Bone marrow (tissue), 2 donors: Measurements from ENCODE around the gene RAMP1.

Experiments used
- DNase-seq, 2 donors: peaks; one replicate each; lab custom pipeline; 2025; lab: John Stamatoyannopoulos, UW

RAMP1 gene

DNA sequence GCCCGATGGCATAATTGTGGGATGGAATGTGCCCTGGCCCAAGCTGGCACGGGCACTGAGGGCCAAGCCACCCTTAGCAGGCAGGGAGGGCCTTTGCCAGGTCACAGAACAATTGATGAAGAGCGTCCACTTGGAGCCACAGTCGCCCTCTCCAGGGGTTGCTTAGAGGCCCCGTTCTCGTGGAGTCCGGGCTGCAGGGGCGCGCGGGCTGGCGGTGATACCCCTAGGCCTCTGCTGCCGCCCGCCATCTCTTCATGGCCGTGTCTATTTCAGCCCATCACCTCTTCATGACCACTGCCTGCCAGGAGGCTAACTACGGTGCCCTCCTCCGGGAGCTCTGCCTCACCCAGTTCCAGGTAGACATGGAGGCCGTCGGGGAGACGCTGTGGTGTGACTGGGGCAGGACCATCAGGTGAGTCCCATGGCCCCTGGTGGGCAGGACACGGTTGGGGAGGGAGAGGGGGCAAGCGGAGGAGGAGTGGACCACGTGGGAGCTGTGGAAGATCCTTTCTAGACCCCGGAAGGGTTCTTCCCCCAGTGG, 17.6 kb downstream of the RAMP1 start:
- DNase-seq, result no peak

DNA sequence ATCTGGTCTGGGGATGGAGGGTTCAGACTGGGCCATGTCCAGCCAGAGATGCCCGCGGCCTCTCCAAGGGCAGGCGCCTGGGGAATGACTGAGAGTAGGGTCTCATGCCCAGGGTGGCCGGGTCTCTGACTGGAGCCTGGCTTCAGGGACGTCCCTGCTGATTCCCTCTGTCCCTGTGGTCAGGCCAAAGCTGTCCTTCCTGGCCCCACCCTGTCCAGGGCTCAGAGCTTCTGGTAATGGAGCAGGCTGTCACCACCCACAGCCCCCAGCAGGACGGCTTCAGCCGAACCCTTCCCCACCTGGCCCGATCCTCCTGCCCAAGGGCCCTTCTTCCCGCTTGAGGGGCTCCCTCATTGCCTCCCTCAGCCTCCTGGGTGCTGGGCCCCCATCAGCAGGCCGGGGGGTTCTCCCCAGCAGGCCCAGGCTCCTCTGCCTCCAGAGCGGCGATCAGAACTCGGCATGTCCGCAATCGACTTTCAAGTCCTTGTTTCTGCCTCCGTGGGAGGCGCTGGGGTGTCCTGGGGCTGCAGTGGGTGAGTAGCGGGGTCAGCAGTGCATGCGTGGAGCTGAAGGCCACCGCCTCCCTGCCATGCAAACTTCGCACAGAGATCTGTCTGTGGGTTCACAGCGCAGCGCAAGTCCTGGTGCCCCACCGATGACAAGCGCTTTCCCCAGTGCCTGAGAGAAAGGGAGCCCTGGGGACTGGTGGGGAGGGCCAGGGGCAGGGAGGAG, 18.3 kb downstream of the RAMP1 start:
- DNase-seq, result no peak

DNA sequence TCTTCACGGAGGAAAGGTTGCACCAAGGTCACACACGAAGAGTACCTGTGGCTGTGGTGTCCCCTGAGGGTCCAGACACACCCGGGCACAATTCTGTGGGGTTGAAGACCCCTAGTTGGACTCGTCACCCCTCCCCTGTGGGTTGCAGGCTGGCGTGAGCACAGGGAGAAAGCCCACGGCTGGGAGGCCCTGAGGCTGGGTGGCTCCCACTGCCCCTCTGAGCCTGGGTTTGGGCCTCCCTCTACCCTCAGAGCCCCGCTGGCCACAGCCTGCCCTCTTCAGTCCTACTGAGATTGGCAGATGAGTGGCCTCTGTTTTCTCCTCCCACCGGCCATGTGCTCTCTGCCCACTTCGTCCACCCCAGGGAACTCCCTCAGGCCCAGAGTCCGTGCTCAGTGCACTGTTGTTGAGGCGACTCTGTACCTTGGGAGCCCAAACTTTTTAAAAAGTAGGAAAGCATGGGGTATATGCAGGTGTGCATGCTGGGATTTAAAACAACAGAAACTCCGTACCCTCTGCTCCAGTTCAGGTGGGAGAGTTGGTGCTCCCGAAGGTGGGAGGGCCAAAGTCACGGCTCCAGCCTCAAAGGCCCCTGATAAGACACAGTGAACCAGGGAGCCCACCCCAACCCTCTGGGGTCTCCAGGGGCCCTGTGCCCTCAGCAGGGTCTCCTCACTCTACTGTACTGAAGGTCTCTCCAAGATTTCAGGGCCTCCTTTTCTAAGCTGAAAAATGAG, 19.1 kb downstream of the RAMP1 start:
- no peak for DNase-seq

DNA sequence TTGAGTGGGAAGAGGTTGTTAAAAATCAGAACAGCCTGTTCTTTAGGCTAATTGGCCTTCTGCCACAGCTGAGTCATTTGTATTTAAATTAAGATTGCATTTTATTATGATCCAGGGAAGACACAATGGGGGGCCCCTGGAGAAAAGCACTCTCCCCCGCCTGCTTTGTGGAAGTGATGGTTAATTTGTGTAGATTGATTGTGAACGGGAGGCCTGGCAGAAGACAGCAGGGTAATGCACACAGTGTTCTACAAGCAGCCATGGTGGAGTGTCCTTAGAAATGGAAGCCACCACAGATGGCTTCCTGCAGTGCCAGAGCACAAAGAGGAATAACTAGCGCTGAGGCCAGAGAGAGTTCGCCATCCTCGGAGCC, 19.6 kb downstream of the RAMP1 start:
- no peak for DNase-seq

DNA sequence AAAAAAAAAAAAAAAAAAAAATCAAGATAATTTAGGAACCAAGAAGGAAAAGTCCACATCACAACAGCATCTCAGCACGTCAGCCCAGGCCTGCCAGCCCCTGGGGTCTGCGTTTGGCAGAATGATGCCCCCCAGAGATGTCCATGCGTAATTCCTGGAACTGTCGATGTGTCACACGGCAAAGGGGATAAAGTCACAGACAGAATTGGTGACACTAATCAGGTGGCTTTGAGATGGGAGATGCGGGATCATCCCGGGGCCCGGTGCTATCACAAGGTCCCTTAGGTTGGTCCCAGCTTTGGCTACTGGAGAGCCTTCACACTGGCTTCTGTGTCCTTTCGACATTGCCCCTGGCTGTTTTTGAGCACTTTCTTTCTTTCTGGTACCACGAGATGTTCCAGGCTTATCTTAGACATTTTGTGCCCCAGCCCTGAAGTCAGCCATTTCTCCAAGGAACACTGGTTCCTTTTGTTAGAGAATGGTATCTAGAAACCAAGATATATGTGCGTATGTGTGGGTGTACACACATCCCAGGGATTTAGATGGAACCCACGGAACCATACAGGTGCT, 20.7 kb downstream of the RAMP1 start:
- DNase-seq, result no peak

DNA sequence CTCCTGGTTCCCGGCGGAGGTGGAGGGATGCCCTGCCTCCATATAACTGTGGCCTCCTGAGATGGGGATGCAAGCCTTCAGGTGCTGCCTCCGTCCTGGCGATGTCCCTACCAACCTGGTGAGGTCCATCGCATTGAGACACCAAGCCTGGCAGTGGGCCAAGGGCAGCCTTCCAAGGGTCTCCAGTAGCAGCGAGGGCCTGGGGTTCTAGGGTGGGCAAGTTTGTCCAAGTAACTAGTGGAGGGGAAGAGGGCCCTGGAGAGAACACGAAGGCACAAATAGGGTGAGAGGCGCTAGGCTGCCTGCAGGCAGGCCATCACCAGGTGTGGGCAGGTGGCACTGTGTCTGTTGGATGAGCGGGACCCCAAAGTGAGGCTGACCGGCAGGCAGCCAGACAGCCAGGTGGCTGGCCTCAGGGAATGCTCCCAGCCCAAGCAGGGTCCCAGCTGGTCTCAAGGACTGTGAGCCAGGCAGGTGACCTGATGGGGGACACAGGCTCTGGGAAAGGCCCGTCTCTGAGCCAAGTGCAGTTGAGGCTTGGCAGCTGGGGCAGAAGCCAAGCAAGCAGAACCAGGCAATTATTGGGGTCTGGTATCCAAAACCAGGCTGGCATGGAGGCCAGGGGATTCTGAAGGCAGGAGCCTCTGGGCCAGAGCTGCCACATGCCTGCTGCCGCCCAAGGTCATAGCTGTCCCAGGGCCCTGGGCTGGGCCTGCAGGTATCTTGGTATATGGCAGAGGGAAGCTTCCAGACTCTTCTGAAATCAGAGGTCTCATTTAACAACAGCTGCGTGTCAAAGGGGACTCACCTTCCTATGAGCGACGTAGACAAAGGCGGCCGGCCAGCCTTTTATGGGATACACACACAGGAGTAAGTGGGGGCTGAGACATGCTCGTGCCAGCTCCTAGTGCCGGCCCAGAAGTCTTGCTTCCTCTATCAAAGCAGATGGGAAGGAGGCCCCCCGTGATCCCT, 23.4 kb downstream of the RAMP1 start:
- DNase-seq, result no peak

DNA sequence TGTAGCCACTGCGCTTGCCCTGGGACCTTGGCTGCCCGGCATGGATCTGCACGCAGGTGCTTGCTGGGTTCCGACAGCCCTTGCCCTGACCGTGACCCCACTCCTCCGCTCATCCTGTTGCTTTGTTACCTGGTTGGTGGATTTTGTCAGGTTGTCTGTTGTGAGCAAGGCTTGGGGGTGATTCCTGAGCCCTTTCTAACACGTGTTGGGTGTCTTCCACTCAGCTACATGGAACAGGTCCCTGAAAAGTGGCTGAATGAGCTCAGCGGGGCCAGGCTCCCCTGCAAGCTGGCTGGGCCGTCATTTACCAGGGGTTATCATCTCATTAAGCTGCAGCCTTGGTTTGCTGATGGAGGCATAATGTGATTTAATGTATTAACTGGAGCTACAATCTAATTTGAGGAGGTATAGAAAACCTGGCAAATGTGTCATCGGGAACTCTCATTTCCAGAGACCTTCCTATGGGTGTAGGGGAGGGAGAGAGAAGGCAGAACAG, 24.6 kb downstream of the RAMP1 start:
- DNase-seq, result no peak

DNA sequence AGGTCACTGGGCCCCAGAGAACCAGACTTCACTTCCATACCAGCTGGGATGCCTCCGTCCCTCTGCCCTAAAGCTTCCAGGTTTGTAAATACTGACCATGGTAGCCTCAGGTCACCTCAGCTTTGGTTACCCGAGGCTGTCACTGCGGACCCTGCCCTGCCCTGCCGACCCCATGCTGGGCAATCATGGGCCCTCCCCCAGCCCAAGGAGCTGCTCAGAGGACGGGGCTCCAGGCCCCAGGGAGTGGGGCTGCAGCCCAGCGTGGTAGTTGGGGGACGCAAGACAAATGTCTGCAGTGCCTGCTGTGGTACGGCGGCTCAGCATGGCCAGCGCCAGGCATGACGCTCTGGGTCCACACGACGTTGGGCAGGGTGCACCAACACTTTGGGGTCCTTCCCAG, 25.3 kb downstream of the RAMP1 start:
- no peak for DNase-seq

DNA sequence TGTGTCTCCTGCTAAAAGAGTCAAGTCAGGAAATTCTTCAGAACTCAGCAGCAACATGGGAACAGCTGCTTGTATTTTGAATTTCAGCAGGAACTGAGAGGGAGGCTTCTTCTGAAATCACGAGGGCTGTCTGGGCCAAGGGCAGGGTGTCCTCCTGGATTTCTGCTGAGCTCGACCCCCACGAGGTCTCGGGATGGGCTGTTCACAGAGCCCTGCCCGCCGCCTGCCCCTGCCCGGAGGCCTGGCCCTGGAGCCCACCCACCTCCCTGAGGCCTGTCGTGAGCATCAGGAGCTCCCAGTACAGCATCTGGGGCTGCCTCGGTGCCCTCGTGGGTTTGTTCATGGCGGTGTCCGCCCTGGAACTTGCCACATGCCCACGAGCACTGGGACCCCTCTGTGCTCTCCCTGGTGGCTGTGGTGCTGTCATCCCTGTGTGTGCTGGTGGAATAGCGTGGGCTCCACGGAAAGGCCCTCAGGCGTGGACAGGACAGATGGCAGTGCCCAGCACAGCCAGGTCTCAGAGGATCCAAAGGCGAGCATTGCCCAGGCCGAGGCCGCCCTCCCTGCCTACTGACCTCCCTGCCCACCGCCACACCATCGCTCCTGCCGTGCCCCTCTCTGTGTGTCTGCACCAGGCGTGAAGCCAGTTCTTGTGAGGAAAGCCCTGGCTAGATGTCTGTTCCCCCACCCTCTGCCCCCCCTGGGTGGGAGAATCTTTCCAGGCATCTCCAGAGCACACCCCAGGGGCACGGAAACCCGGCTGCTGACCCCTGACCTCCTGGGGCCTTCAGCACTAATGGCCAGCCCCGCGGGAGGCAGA, 25.9 kb downstream of the RAMP1 start:
- no peak for DNase-seq

DNA sequence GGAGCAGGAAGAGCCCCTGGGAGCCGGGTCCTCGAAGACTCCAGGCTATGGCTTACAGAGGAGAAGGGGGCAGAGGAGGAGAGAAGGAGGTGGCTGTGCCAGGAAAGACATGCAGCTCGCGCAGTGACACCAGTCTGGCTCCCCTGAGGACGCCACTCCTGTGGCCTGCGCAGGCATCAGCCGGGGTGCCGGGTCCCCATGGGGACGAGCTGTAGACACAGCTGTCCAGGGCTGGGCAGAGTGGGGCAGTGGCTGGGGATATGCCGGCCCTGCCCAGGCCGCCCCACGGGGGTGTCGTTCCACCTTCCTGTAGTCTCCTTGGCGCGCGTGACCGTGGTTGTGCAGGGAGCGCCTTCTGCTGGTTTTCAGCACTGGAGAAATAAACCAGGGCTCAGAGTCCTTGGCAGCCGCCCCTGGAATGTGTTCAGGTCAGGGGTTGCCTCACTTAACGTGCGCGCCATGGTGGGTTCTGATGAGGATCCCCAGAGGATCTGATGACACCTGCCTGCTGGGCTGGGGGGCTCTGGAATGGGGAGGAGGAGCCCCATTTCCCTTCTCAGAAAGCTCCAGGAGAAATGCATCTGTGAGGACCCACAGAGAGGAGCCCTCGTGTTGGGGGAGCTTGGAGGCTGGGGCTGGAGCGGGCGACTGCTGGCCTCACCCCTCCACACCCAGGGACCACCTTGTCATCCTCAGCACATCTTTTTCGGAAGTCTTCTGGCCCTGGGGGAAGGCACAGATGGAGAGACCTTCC, 26.7 kb downstream of the RAMP1 start:
- DNase-seq, result no peak

DNA sequence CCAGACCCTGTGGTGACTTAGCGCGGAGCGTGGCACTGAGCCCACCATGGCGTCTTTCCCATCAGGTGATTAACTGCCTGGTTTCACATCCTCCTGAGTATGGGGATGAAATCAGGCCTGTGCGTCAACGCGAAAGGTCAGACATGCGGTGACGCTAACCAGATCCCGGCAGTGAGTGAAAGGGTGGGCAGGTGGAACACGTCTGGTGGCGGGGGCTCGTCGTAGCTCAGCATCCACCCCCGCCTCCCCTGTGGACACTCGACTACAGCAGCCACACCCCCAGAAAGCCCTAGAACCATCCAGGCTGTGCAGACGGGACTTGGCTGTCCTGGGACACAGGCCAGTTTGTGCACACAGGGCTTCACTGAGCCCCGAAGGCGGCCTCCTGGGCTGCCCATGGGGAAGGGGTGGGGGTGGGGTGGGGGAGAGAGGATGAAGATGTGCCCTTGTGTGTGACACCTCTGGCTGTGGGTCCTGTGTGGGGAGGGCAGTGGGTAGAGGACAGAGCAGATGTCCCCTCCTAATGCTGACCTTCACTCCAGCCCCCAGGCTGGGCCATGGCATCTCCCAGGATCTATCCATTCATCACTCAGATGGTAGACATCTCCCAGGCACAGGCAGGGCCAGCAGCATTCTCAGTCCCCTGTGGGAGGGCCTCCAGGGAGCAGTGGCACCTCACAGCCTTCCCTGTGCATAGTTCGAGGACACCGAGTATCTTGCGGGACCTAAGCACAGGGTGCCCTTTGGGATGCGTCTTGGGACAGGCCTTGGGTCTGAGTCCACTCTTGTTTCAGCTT, 27.5 kb downstream of the RAMP1 start:
- no peak for DNase-seq

DNA sequence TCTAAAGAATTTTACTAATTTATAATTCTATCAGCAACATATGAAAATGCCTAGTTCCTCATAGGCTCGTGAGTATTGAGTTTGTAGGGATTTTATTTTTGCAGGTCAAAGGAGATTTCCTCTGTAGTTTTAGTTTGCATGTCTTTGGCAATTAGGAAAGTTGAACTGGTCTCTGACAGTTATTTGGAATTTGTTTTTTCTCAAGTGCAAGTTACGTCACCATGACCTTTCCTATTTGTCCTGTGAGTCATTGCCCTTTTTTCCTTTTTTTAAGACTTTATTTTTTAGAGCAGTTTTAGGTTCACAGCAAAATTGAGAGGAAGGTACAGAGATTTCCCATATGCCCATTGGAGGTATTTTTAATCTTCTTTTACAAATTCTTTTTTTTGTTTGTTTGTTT, 29.0 kb downstream of the RAMP1 start:
- peak in 1 of 2 donors; percentile 8 for DNase-seq

DNA sequence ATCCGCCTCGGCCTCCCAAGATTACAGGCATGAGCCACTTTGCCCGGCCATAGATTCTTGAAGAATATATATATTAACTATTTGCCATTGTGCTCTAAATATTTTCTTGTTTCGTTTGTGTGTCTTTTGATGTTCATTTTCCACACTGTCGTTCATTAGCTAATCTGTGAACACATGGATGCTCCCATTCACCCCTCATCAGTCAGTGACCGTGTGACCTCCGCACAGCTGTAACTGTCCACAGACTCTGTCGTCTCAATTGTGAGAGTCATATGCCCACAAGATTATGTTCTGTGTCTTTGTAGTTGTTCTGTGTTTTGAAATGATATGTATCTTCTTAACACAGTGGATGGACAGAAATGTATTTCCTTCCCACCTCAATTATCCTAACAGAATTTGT, 29.6 kb downstream of the RAMP1 start:
- DNase-seq, result no peak

DNA sequence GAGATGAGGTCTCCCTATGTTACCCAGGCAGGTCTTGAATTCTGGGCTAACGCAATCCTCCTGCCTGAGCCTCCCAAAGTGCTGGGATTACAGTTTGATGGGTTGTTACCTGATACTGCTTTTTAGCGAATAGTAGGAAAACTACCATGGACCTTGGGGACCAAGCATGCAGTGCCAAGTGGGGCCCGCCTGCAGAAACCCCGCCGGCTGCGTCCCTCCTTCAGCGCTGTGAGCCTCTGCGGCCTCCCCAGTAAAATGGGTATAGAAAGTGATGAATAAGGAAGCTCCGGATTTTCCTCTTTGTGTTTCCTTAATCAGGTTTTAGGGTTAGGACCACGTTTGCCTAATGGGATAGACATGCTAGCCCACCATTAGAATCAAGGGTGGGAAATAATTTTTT, 30.4 kb downstream of the RAMP1 start:
- no peak for DNase-seq

DNA sequence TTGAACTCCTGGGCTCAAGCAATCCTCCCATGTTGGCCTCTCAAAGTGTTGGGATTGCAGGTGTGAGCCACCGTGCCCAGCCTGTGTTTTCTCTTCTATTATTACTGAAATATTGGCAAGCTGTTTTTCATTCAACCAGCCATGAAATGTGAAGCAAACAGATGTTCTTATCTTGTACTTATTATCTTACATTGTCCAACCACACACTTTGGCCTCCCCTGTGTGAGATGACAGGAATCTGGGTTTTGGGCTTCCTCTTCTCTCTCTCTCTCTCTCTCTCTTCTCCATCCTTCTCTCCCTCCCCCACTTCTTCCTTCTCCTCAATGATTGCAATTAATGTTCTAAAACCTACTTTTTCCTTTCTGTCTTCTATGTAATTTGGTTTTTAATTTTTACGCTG, 33.1 kb downstream of the RAMP1 start:
- peak in 1 of 2 donors; percentile 10 for DNase-seq

DNA sequence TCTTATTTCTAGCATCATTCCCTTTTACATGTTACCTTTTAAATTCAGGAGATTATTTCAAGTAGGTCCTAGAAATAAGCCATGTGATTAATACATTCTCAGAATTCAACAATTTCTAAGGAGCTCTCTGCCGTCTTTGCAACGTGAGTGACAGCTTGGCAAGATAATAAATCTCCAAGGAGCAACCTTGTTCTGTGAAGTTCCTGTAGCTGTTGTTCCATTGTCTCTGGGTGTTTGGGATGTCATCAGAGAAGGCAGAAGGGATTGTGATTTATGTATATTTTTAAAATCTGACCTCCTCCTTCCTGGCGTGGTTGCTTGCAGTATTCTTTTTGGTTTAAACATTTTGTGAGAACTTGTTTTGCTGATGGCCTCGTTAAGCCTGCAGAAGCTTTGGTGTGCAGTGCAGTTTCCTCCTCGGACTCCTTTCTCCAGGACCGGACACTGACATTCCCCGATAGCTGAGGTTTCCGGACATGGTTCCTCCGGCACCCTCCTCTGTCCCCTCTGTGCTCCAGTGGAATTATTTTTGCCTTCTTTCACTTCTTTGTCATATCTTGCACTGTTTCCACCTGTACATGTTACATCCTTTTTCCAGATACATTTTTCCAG, 33.7 kb downstream of the RAMP1 start:
- peak in 1 of 2 donors; percentile 8 for DNase-seq

DNA sequence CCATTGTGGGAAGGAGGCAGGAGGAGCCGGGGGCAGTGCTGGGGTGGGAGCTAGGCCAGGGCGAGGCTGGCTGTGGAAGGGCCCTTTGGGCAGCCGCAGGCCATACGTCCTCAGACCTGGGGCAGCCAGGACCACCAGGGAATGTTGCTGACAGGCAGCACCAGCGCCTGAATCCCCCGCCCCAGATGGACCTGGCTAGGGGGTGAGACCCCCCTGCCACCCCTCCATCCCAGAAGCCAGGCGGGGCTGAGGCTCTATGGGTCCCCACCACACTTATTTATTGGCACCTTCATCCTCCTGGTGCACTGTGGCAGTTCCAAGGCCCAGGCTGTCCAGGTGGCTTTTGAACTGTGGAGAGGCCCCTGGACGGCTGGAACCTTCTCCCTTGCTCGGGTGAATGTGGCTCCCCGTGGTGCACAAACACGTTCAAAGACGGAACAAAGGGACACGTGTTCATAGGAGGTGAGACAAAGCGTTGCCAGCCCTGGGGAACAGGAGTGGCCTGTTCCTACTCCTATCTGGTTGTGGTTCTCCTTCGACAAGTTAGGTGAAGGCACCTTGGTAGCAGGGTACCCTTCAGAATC, 35.1 kb downstream of the RAMP1 start:
- no peak for DNase-seq

DNA sequence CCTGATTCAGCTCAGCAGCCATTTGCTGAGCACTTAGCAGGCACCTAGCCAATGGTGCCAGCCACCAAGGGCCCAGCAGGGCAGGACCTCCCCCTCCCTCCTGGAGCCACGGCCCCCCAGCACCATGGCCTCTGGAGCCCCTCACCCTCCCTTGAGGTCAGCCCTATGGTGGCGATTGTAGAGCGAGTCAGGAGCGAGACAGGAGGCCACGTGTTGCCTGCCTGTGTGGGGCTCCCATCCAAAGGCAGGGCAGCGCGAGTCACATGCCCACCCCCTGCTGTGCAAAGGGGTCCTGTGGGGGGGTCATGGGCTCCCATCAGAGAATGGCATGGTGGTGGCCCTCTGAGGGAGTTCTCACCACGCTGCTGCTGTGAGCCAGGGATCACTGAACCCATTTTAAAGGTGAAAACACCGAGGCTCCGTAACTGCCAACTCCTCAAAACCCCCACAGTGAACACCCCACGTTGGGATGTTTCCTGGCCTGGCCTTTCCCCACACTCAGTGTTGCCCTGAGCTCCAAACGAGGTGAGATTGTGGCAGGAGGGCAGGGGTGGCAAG, 35.6 kb downstream of the RAMP1 start:
- DNase-seq, result no peak
